ENCODE measurements around the gene CEP164. TPM values are rescaled to one million over a fixed set of nuclear protein-coding genes. Genes with fewer than 3 reads are reported as not detected.

The CEP164 gene
- total RNA-seq, 2 experiments from 2014 or later, result 31.7 to 32.4 TPM

DNA sequence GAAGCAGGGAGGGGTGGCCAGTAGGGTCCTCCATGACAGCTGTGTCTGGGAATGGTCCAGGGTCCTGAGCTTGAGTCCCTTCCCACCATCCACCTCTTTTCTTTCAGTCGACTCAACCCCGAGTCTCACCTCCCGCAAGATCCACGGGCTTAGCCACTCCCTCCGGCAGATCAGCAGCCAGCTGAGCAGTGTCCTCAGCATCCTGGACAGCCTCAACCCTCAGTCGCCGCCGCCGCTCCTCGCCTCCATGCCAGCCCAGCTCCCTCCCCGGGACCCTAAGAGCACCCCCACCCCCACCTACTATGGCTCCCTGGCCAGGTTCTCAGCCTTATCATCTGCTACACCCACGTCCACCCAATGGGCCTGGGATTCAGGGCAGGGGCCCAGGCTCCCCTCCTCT lies 81.9 kb downstream of the CEP164 start:
- Mint-ChIP-seq H3K36me3 (ENCODE audit: low read depth) (peaks cover 35% of the 10 kb centered on the region), H3K9me3 (ENCODE audit: insufficient read depth) (peaks cover 14% of the 10 kb centered on the region), H3K4me1 (ENCODE audit: low read depth) (no peaks in the 10 kb centered on the region), H3K4me3 (no peak overlapping the region), H3K27me3 (ENCODE audit: low read depth) (no peaks in the 10 kb centered on the region), H3K27ac (no peak overlapping the region)
- DNase-seq (no peak), ATAC-seq (no peak)
- POLR2A ChIA-PET, result no interaction called here
- CTCF ChIA-PET, result interaction anchor here (4.4 kb wide), 1 partner anchor 17 kb away, joined by 23 read pairs; no protein-coding TSS in a partner anchor

DNA sequence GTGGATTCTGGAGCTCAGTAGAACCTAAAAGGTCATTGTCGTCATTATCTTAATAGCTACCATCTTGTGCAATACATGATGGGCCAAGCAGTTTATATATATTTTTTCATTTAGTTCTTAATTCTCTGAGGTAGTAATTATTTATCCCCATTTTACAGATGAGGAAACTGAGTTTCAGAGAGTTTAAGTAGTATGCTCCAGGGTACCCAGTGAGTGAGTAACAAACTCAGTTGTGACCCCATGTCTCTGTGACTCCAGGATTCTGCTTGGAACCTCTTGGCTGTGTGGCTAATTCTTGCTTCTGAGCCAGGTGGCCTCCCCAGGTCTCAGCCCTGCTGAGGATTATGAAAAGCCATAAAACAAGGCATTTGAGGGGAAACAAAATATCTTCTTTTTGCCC lies 82.6 kb downstream of the CEP164 start:
- POLR2A ChIA-PET, result interaction anchor here (0.7 kb wide), 1 partner anchor 15 kb away, joined by 3 read pairs; no protein-coding TSS in a partner anchor
- no peak for ATAC-seq
- Mint-ChIP-seq H3K9me3 (ENCODE audit: insufficient read depth) (peaks cover 13% of the 10 kb centered on the region), H3K27ac (no peak overlapping the region), H3K36me3 (ENCODE audit: low read depth) (peaks cover 28% of the 10 kb centered on the region), H3K4me3 (no peak overlapping the region), H3K4me1 (ENCODE audit: low read depth) (no peaks in the 10 kb centered on the region), H3K27me3 (ENCODE audit: low read depth) (no peaks in the 10 kb centered on the region)
- no peak for DNase-seq
- CTCF ChIA-PET, result interaction anchor here (4.4 kb wide), 1 partner anchor 16 kb away, joined by 23 read pairs; no protein-coding TSS in a partner anchor

DNA sequence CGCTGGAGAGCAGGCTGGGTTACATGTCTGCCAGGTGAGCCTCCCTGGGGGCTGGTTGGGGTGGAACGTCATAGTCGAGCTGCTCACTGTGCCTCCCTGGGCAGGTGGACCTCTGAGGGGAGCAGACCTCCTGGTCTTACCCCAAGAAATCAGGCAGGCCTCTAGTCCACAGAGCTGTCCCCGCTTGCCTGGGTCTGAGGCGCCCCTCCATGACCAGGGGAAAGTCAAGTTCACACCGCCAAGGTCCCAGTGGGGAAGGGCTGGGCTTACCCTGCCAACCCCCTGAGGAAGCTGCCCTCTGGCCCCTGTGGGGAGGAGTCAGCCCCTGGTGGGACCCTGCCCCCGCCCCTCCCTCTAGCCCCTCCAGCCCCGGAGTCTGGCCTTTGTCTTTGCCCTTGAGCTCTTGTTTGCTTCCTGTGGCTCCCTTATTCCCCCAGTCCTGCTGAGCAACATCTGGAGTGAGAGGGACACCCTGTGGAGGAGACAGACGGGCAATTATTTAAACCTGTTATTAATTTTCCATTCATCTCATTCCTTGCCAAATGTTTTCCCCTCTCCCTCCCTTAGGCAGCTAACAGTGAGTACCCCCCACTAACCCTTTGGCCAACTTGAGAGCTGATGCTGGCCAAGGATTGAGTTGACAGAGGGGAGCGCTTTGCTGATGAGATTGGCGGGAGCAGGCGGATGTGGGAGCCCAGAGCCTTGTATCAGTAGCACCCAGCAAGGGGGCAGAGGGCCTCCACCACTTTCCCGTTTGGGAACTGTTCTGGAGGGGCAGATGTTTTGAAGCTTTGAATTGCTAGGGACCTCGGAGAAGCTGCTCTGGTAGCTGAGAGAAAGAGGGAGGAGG lies 83.4 kb downstream of the CEP164 start:
- Mint-ChIP-seq H3K9me3 (ENCODE audit: insufficient read depth) (peaks cover 4% of the 10 kb centered on the region), H3K27ac (no peak overlapping the region), H3K27me3 (ENCODE audit: low read depth) (no peaks in the 10 kb centered on the region), H3K4me1 (ENCODE audit: low read depth) (no peaks in the 10 kb centered on the region), H3K36me3 (ENCODE audit: low read depth) (peaks cover 19% of the 10 kb centered on the region), H3K4me3 (no peak overlapping the region)
- ATAC-seq (no peak), DNase-seq (no peak)
- ChIA-PET CTCF (interaction anchor here (4.4 kb wide), 1 partner anchor 16 kb away, joined by 23 read pairs; no protein-coding TSS in a partner anchor), POLR2A (no interaction called here)

DNA sequence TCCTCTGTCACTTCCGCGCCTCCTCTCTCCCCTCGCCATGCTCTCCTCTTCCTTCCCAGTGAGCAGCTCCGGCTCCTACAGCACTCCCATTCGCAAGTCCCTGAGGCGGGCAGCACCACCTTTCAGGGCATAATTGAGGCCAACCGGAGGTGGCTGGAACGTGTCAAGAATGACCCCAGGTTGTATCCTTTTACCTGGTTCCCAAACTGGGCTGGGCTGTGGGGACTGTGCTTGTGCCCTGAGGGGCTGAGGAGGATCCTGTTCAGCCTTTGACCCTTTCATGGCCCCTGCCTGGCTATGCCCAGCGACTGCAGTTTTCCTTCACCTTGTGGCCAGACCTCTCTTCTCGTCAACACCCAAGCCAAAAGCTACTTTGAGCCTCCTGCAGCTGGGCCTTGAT lies 84.1 kb downstream of the CEP164 start:
- no peak overlapping the region for H3K4me3 Mint-ChIP-seq
- no peak overlapping the region for H3K27ac Mint-ChIP-seq
- H3K36me3 Mint-ChIP-seq (ENCODE audit: low read depth), result peaks cover 13% of the 10 kb centered on the region
- H3K4me1 Mint-ChIP-seq (ENCODE audit: low read depth), result no peaks in the 10 kb centered on the region
- ChIA-PET CTCF (interaction anchor here (4.4 kb wide), 1 partner anchor 15 kb away, joined by 23 read pairs; no protein-coding TSS in a partner anchor), POLR2A (no interaction called here)
- H3K9me3 Mint-ChIP-seq (ENCODE audit: insufficient read depth), result no peaks in the 10 kb centered on the region
- DNase-seq, result no peak
- ATAC-seq, result no peak
- H3K27me3 Mint-ChIP-seq (ENCODE audit: low read depth), result no peaks in the 10 kb centered on the region

GRCh38 chr11:117412176-117412575 lies 84.5 kb downstream of the CEP164 start:
- peaks cover 13% of the 10 kb centered on the region for H3K36me3 Mint-ChIP-seq (ENCODE audit: low read depth)
- H3K27ac Mint-ChIP-seq, result no peak overlapping the region
- POLR2A ChIA-PET, result interaction anchor here (0.7 kb wide), 1 partner anchor 417 kb away, joined by 3 read pairs; no protein-coding TSS in a partner anchor
- H3K4me1 Mint-ChIP-seq (ENCODE audit: low read depth), result no peaks in the 10 kb centered on the region
- H3K27me3 Mint-ChIP-seq (ENCODE audit: low read depth), result no peaks in the 10 kb centered on the region
- ATAC-seq (no peak), DNase-seq (no peak)
- H3K9me3 Mint-ChIP-seq (ENCODE audit: insufficient read depth), result no peaks in the 10 kb centered on the region
- H3K4me3 Mint-ChIP-seq, result no peak overlapping the region
- CTCF ChIA-PET, result interaction anchor here (4.4 kb wide), 1 partner anchor 14 kb away, joined by 23 read pairs; no protein-coding TSS in a partner anchor

- ATAC-seq (no peak), DNase-seq (no peak)
- Mint-ChIP-seq H3K4me3 (no peak overlapping the region), H3K27me3 (ENCODE audit: low read depth) (no peaks in the 10 kb centered on the region), H3K9me3 (ENCODE audit: insufficient read depth) (no peaks in the 10 kb centered on the region), H3K27ac (no peak overlapping the region), H3K36me3 (ENCODE audit: low read depth) (peaks cover 11% of the 10 kb centered on the region), H3K4me1 (ENCODE audit: low read depth) (no peaks in the 10 kb centered on the region)
- CTCF ChIA-PET, result interaction anchor here (3.6 to 4.4 kb wide), 2 partner anchors 13 to 14 kb away, joined by 23 to 29 read pairs; no protein-coding TSS in a partner anchor
- POLR2A ChIA-PET, result interaction anchor here (0.7 kb wide), 1 partner anchor 416 kb away, joined by 3 read pairs; no protein-coding TSS in a partner anchor
These were observed 85.1 kb downstream of the CEP164 start for GRCh38 chr11:117412653-117413275.

- H3K4me1 Mint-ChIP-seq (ENCODE audit: low read depth), result no peaks in the 10 kb centered on the region
- no peak overlapping the region for H3K27ac Mint-ChIP-seq
- DNase-seq, result no peak
- ChIA-PET POLR2A (interaction anchor here (0.7 kb wide), 1 partner anchor 682 kb away, joined by 3 read pairs; no protein-coding TSS in a partner anchor), CTCF (interaction anchor here (3.6 kb wide), 1 partner anchor 12 kb away, joined by 29 read pairs; no protein-coding TSS in a partner anchor)
- H3K27me3 Mint-ChIP-seq (ENCODE audit: low read depth), result no peaks in the 10 kb centered on the region
- no peak overlapping the region for H3K4me3 Mint-ChIP-seq
- H3K9me3 Mint-ChIP-seq (ENCODE audit: insufficient read depth), result no peaks in the 10 kb centered on the region
- ATAC-seq, result no peak
- peaks cover 4% of the 10 kb centered on the region for H3K36me3 Mint-ChIP-seq (ENCODE audit: low read depth)
These were observed 86.0 kb downstream of the CEP164 start for GRCh38 chr11:117413616-117414015.

DNA sequence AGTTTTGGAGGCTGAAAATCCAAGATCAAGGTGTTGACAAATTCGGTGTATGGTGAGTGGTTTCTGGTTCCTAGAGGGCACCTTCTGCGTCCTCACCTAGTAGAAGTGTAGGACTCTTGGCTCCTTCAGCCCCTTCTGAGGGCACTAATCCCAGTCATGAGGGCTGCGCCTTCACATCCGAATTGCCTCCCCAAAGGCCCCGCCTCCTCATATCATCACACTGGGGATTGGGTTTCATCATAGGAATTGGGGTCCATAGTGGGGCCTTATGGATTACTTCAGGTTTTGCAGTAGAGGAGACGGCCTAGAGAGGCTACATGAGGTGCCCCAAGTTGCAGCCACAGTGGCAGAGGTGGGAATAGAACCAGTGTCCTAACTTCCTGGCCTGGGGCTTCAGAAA lies 87.1 kb downstream of the CEP164 start:
- Mint-ChIP-seq H3K9me3 (ENCODE audit: insufficient read depth) (no peaks in the 10 kb centered on the region), H3K36me3 (ENCODE audit: low read depth) (no peaks in the 10 kb centered on the region), H3K27me3 (ENCODE audit: low read depth) (no peaks in the 10 kb centered on the region), H3K4me1 (ENCODE audit: low read depth) (no peaks in the 10 kb centered on the region), H3K27ac (no peak overlapping the region), H3K4me3 (no peak overlapping the region)
- ChIA-PET CTCF (interaction anchor here (3.6 kb wide), 1 partner anchor 11 kb away, joined by 29 read pairs; no protein-coding TSS in a partner anchor), POLR2A (no interaction called here)
- DNase-seq, result no peak
- ATAC-seq, result no peak

- ATAC-seq, result no peak
- Mint-ChIP-seq H3K4me3 (no peak overlapping the region), H3K9me3 (ENCODE audit: insufficient read depth) (no peaks in the 10 kb centered on the region), H3K27me3 (ENCODE audit: low read depth) (no peaks in the 10 kb centered on the region), H3K36me3 (ENCODE audit: low read depth) (no peaks in the 10 kb centered on the region), H3K27ac (no peak overlapping the region), H3K4me1 (ENCODE audit: low read depth) (no peaks in the 10 kb centered on the region)
- no peak for DNase-seq
- ChIA-PET CTCF (interaction anchor here (3.6 kb wide), 1 partner anchor 10 kb away, joined by 29 read pairs; no protein-coding TSS in a partner anchor), POLR2A (no interaction called here)
These were observed 87.8 kb downstream of the CEP164 start for GRCh38 chr11:117415358-117415896.

DNA sequence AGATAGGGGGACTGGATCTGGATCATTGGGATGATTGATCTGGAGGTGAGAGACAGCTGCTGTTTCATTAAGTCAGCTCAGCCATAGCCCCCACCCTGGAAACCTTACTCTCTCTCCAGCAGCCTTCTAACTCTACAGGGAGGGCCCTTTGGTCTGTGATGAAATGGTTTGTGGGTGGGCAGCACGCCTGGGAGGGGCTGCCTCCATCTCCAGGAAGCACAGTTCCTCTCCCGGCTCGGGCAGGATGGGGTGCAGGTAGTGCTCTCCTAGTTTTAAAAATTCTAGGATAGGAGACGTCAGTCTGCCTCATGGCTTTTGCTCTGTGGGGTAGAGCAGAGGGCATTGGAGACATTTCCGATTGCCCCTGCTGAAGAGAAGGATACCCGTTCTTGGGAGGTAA lies 89.7 kb downstream of the CEP164 start:
- Mint-ChIP-seq H3K4me3 (no peak overlapping the region), H3K27me3 (ENCODE audit: low read depth) (no peaks in the 10 kb centered on the region), H3K9me3 (ENCODE audit: insufficient read depth) (no peaks in the 10 kb centered on the region), H3K27ac (no peak overlapping the region), H3K4me1 (ENCODE audit: low read depth) (no peaks in the 10 kb centered on the region), H3K36me3 (ENCODE audit: low read depth) (no peaks in the 10 kb centered on the region)
- ATAC-seq (no peak), DNase-seq (no peak)
- CTCF ChIA-PET, result interaction anchor here (1.5 kb wide), 1 partner anchor 9 kb away, joined by 5 read pairs; no protein-coding TSS in a partner anchor
- POLR2A ChIA-PET, result interaction anchor here (0.6 kb wide), 1 partner anchor 21 kb away, joined by 3 read pairs; no protein-coding TSS in a partner anchor

GRCh38 chr11:117417856-117418255 lies 90.2 kb downstream of the CEP164 start:
- DNase-seq (no peak), ATAC-seq (no peak)
- Mint-ChIP-seq H3K4me1 (ENCODE audit: low read depth) (no peaks in the 10 kb centered on the region), H3K27ac (no peak overlapping the region), H3K36me3 (ENCODE audit: low read depth) (no peaks in the 10 kb centered on the region), H3K4me3 (no peak overlapping the region), H3K27me3 (ENCODE audit: low read depth) (no peaks in the 10 kb centered on the region), H3K9me3 (ENCODE audit: insufficient read depth) (no peaks in the 10 kb centered on the region)
- POLR2A ChIA-PET, result interaction anchor here (0.6 kb wide), 1 partner anchor 22 kb away, joined by 3 read pairs; no protein-coding TSS in a partner anchor
- CTCF ChIA-PET, result interaction anchor here (1.5 kb wide), 1 partner anchor 9 kb away, joined by 5 read pairs; no protein-coding TSS in a partner anchor
